GM23338 (cell line): ENCODE data around the gene STAT4. TPM values are rescaled to one million over a fixed set of nuclear protein-coding genes. Genes with fewer than 3 reads are reported as not detected.

Experiments used
- ATAC-seq: fragments of 200-7000 bp; cut with Tn5 transposase; 3 replicates; pipeline ENCODE4 v1.9.1; 2020
- DNase-seq: peaks from one replicate; pipeline ENCODE4 v3.0.0-alpha.2; 2015; ENCODE audit warnings: low spot score
- H2AFZ ChIP-seq: fragments of 200-600 bp; sonication (generic); 2 replicates; pipeline ENCODE4 v1.8.0; 2016; ENCODE audit warnings: antibody characterized with exemption, mild to moderate bottlenecking, moderate library complexity
- H3F3A ChIP-seq: fragments of 200-600 bp; sonication (generic); replicated peaks from 2 replicates; pipeline ENCODE4 v1.8.0; 2017; ENCODE audit warnings: antibody characterized with exemption, mixed run types, low read depth
- H3K27ac ChIP-seq: fragments of 200-600 bp; sonication (generic); 2 replicates; pipeline ENCODE4 v1.6.1; 2016; ENCODE audit warnings: low read depth
- H3K27me3 ChIP-seq: fragments of 200-600 bp; sonication (generic); 2 replicates; pipeline ENCODE4 v1.8.0; 2016; ENCODE audit warnings: mild to moderate bottlenecking, mixed run types, moderate library complexity; ENCODE audit not compliant: insufficient read depth
- H3K36me3 ChIP-seq: fragments of 200-600 bp; sonication (generic); 2 replicates; pipeline ENCODE4 v1.8.0; 2016; ENCODE audit warnings: mild to moderate bottlenecking; ENCODE audit not compliant: insufficient read depth
- H3K4me1 ChIP-seq: fragments of 200-600 bp; sonication (generic); 2 replicates; pipeline ENCODE4 v1.8.0; 2016; ENCODE audit warnings: mild to moderate bottlenecking, moderate library complexity; ENCODE audit not compliant: insufficient read depth
- H3K4me2 ChIP-seq: fragments of 200-600 bp; sonication (generic); 2 replicates; pipeline ENCODE4 v1.7.1; 2017; ENCODE audit warnings: mixed run types
- H3K4me3 ChIP-seq: fragments of 200-600 bp; sonication (generic); 2 replicates; pipeline ENCODE4 v1.6.1; 2016; ENCODE audit warnings: mixed run types
- H3K79me2 ChIP-seq: fragments of 200-600 bp; sonication (generic); replicated peaks from 2 replicates; pipeline ENCODE4 v1.8.0; 2017; ENCODE audit warnings: mild to moderate bottlenecking; ENCODE audit not compliant: insufficient read depth
- H3K9me2 ChIP-seq: fragments of 200-600 bp; sonication (generic); 2 replicates; pipeline ENCODE4 v1.8.0; 2017; ENCODE audit not compliant: insufficient read depth
- H4K20me1 ChIP-seq: fragments of 200-600 bp; sonication (generic); replicated peaks from 2 replicates; pipeline ENCODE4 v1.8.0; 2017; ENCODE audit warnings: mild to moderate bottlenecking; ENCODE audit not compliant: insufficient read depth
- H3K27ac Mint-ChIP-seq: 2 replicates; pipeline ENCODE4 v1.8.0; 2020; ENCODE audit warnings: inconsistent platforms, mild to moderate bottlenecking, moderate library complexity, mixed read lengths
- H3K27me3 Mint-ChIP-seq: 3 replicates; pipeline ENCODE4 v1.8.0; 2022; ENCODE audit warnings: low read depth, mild to moderate bottlenecking, moderate library complexity, mixed read lengths, inconsistent platforms; ENCODE audit not compliant: insufficient read depth, poor library complexity
- H3K36me3 Mint-ChIP-seq: 3 replicates; pipeline ENCODE4 v1.8.0; 2021; ENCODE audit warnings: low read depth, mild to moderate bottlenecking, inconsistent platforms, moderate library complexity, mixed read lengths
- H3K4me1 Mint-ChIP-seq: 3 replicates; pipeline ENCODE4 v1.8.0; 2020; ENCODE audit warnings: mild to moderate bottlenecking, inconsistent platforms, mixed read lengths
- H3K4me3 Mint-ChIP-seq: 3 replicates; pipeline ENCODE4 v1.8.0; 2021; ENCODE audit warnings: moderate library complexity, mild to moderate bottlenecking, inconsistent platforms, mixed read lengths
- H3K9me3 Mint-ChIP-seq: 3 replicates; pipeline ENCODE4 v1.8.0; 2020; ENCODE audit warnings: moderate library complexity, mild to moderate bottlenecking, inconsistent platforms, mixed read lengths
- CREB1 ChIP-seq: fragments of 250-450 bp; sonication (Bioruptor Pico); IDR thresholded peaks from 2 replicates; pipeline ENCODE4 v1.5.0; 2020; ENCODE audit warnings: low read depth, mild to moderate bottlenecking, moderate library complexity
- ETS1 ChIP-seq: IDR thresholded peaks from 2 replicates; pipeline ENCODE4 v1.6.1; 2016; ENCODE audit warnings: antibody characterized with exemption
- EZH2 ChIP-seq: fragments of 200-600 bp; sonication (generic); IDR thresholded peaks from one replicate; pipeline ENCODE4 v1.8.0; 2017; ENCODE audit warnings: antibody characterized with exemption, mild to moderate bottlenecking, low read depth; ENCODE audit not compliant: unreplicated experiment
- EZH2phosphoT487 ChIP-seq: fragments of 200-600 bp; sonication (generic); IDR thresholded peaks from one replicate; pipeline ENCODE4 v1.8.1; 2018; ENCODE audit warnings: antibody characterized with exemption; ENCODE audit not compliant: unreplicated experiment
- JUNB ChIP-seq: IDR thresholded peaks from one replicate; pipeline ENCODE4 v1.6.1; 2016; ENCODE audit warnings: antibody characterized with exemption; ENCODE audit not compliant: unreplicated experiment
- NANOG ChIP-seq: IDR thresholded peaks from 2 replicates; pipeline ENCODE4 v1.6.1; 2016; ENCODE audit warnings: antibody characterized with exemption, borderline replicate concordance
- POLR2AphosphoS5 ChIP-seq: IDR thresholded peaks from 2 replicates; pipeline ENCODE4 v1.6.1; 2016; ENCODE audit warnings: antibody characterized with exemption, low read depth
- REST ChIP-seq: IDR thresholded peaks from one replicate; pipeline ENCODE4 v1.6.1; 2018; ENCODE audit warnings: antibody characterized with exemption; ENCODE audit not compliant: unreplicated experiment
- STAT1 ChIP-seq: IDR thresholded peaks from one replicate; pipeline ENCODE4 v1.6.1; 2016; ENCODE audit warnings: antibody characterized with exemption; ENCODE audit not compliant: unreplicated experiment
- ZNF114 ChIP-seq: fragments of 250-450 bp; sonication (Bioruptor Pico); IDR thresholded peaks from 2 replicates; pipeline ENCODE4 v1.5.0; 2020; ENCODE audit warnings: mild to moderate bottlenecking, moderate library complexity
- ZNF331 ChIP-seq: fragments of 250-450 bp; sonication (Bioruptor Pico); IDR thresholded peaks from 2 replicates; pipeline ENCODE4 v1.5.0; 2020; ENCODE audit warnings: low read depth, mild to moderate bottlenecking, moderate library complexity
- ZNF462 ChIP-seq: fragments of 250-450 bp; sonication (Bioruptor Pico); IDR thresholded peaks from 2 replicates; pipeline ENCODE4 v1.5.0; 2020; ENCODE audit warnings: mild to moderate bottlenecking, moderate library complexity
- polyA plus RNA-seq: library from polyadenylated mRNA; unstranded; fragments of >200 nt; fragmentation: Nextera tagmentation; extraction: Ambion mirVana; gene quantifications from 2 replicates; pipeline ENCODE4 v1.2.1, GENCODE V29; 2016
- total RNA-seq: library from RNA; depleted of rRNA; stranded (reverse); fragments of >200 nt; shearing (Covaris generic); gene quantifications from 2 replicates; pipeline ENCODE4 v1.2.3, GENCODE V29; 2014
- TF ChIP-seq, protein P1 (sequence below), 2 experiments: fragments of 200-600 bp in 1 of 2; sonication (generic) in 1 of 2; conservative IDR thresholded peaks; 2 replicates each; pipeline versions ENCODE4 v1.5.1 to v1.6.1; 2016 to 2017; ENCODE audit warnings: antibody characterized with exemption in 2 of 2, low read depth in 2 of 2, mild to moderate bottlenecking in 2 of 2, moderate library complexity in 1 of 2

The STAT4 gene
- total and polyA plus RNA-seq, 2 experiments from 2014 or later = 0.52 to 0.86 TPM

GRCh38 chr2:191066197-191066918 is 84.4 kb downstream of the STAT4 start:
- no peaks in the 10 kb centered on the region for H3K9me3 Mint-ChIP-seq
- Histone ChIP-seq H3K27me3 (no peaks in the 10 kb centered on the region), H3K36me3 (no peaks in the 10 kb centered on the region), H3K4me2 (no peak overlapping the region), H3K9me2 (no peaks in the 10 kb centered on the region), H3K4me1 (peaks cover 5% of the 10 kb centered on the region), H4K20me1 (no peaks in the 10 kb centered on the region), H3K79me2 (no peaks in the 10 kb centered on the region), H3K4me3 (no peak overlapping the region), H3K27ac (no peak overlapping the region), H3F3A (no peaks in the 10 kb centered on the region), H2AFZ (no peak overlapping the region)
- H3K27ac Mint-ChIP-seq = no peak overlapping the region
- no peak overlapping the region for H3K4me3 Mint-ChIP-seq
- TF ChIP-seq REST (no peak), ZNF462 (CRISPR knock-in tag) (no peak), EZH2phosphoT487 (no peak), ZNF114 (CRISPR knock-in tag) (no peak), NANOG (no peak), EZH2 (no peak), JUNB (no peak), ETS1 (no peak), CREB1 (CRISPR knock-in tag) (no peak), POLR2AphosphoS5 (no peak), STAT1 (no peak), ZNF331 (CRISPR knock-in tag) (no peak)
- TF ChIP-seq, protein P1, sequence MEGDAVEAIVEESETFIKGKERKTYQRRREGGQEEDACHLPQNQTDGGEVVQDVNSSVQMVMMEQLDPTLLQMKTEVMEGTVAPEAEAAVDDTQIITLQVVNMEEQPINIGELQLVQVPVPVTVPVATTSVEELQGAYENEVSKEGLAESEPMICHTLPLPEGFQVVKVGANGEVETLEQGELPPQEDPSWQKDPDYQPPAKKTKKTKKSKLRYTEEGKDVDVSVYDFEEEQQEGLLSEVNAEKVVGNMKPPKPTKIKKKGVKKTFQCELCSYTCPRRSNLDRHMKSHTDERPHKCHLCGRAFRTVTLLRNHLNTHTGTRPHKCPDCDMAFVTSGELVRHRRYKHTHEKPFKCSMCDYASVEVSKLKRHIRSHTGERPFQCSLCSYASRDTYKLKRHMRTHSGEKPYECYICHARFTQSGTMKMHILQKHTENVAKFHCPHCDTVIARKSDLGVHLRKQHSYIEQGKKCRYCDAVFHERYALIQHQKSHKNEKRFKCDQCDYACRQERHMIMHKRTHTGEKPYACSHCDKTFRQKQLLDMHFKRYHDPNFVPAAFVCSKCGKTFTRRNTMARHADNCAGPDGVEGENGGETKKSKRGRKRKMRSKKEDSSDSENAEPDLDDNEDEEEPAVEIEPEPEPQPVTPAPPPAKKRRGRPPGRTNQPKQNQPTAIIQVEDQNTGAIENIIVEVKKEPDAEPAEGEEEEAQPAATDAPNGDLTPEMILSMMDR (conservative IDR thresholded peaks at IDR 0.05; ENCODE audit: low read depth in 2 of 2) = no peak
- H3K4me1 Mint-ChIP-seq = peaks cover 22% of the 10 kb centered on the region
- no peaks in the 10 kb centered on the region for H3K27me3 Mint-ChIP-seq
- no peak for ATAC-seq
- no peaks in the 10 kb centered on the region for H3K36me3 Mint-ChIP-seq
- no peak for DNase-seq
